Lower lobe of right lung (tissue), 2 donors: ENCODE data around the gene BCL11A. TPM values are rescaled to one million over a fixed set of nuclear protein-coding genes. Genes with fewer than 3 reads are reported as not detected.

Source experiments
- ATAC-seq, 2 donors: fragments of 200-7000 bp; cut with Tn5 transposase; one replicate each; pipeline ENCODE4 v1.9.1; 2020 to 2022; ENCODE audit warnings: mild to moderate bottlenecking in 2 of 2, moderate library complexity in 2 of 2
- DNase-seq: peaks from one replicate; pipeline ENCODE4 v3.0.0-alpha.2; 2020
- H3K27ac ChIP-seq: fragments of 200-600 bp; one replicate; pipeline ENCODE4 v1.8.0; 2022
- H3K27me3 ChIP-seq: fragments of 200-600 bp; one replicate; pipeline ENCODE4 v1.8.0; 2022; ENCODE audit warnings: low read depth
- H3K36me3 ChIP-seq: fragments of 200-600 bp; one replicate; pipeline ENCODE4 v1.8.0; 2022; ENCODE audit warnings: mild to moderate bottlenecking
- H3K4me1 ChIP-seq: fragments of 200-600 bp; one replicate; pipeline ENCODE4 v1.8.0; 2022
- H3K4me3 ChIP-seq: fragments of 200-600 bp; one replicate; pipeline ENCODE4 v1.8.0; 2022; ENCODE audit warnings: mild to moderate bottlenecking
- H3K9me3 ChIP-seq: fragments of 200-600 bp; one replicate; pipeline ENCODE4 v1.8.0; 2022
- CTCF ChIP-seq: fragments of 200-600 bp; IDR thresholded peaks from one replicate; pipeline ENCODE4 v1.8.0; 2022; ENCODE audit warnings: antibody characterized with exemption, mild to moderate bottlenecking
- intact Hi-C: fragments of 100-400 bp; cut with DNase I; formaldehyde crosslinking; loops from one replicate; pipeline ENCODE4 v1.11.0; 2022
- total RNA-seq: library from RNA; stranded (reverse); fragmentation: NEBNext Ultra II Directional; extraction: Animal tissue kit (Norgen Biotek cat#: 25700); gene quantifications from one replicate; pipeline ENCODE4 v1.2.1, GENCODE V29; 2021
- donor health status: DM: no; HTN: yes; CAD: no; lungs with severe emphysema.

The BCL11A gene
- total RNA-seq, 1 donor from 2014 or later = 9.7 TPM

DNA sequence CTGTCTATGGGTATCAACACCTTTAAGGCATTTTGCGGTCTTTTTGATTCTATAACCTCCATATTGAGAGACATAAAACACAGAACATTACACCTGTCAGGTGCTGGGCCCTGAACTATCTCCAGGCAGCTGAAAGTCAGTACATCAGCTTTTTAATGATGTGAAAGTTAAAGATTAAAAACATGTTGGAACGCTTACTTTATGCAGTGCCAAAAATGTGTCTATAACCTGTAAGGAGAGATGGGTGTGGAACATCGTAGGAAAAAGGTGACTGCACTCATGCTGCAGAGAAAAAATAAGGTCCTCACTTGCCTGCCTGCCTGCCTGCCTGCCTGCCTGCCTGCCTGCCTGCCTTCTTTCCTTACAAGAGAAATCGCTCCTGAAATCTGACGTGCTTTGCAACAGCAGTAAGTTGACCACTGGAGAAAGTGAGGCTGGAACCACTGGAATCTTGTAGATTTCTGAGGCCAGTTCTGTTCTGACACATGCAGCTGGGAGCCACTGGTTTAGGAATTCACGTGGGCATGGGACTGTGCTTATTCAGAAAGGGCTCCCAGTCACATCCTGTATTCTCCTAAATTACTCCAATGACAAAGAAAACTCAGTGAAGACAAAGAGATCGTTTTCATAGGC is 34.1 kb downstream of the BCL11A start:
- Histone ChIP-seq H3K36me3 (no peaks in the 10 kb centered on the region), H3K4me1 (no peaks in the 10 kb centered on the region), H3K27ac (no peak overlapping the region), H3K9me3 (no peaks in the 10 kb centered on the region), H3K4me3 (no peak overlapping the region), H3K27me3 (no peaks in the 10 kb centered on the region)
- no peak for ATAC-seq
- DNase-seq = no peak
- no peak for TF ChIP-seq CTCF
- intact Hi-C loops = no loop called here

DNA sequence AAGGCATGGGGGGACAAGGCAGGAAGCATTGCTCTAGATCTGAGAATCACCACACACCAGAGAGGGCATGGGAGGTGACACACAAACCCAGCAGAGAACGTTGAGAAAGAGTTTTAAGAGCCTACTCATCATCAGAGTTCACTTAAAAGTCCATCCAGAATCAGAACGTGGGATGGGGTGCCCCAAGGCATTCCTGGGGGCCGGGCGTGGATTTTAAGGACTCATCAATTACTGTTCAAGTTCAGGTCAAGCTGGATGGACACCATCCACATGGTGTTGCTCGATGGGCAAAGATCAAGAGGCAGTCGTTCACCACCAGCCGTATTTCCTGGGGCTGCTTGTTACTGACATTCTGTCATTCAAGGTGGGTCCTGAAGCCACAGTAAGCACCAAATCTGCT is 34.9 kb downstream of the BCL11A start:
- intact Hi-C loops = no loop called here
- no peaks in the 10 kb centered on the region for H3K27me3 ChIP-seq
- H3K4me1 ChIP-seq = no peaks in the 10 kb centered on the region

GRCh38 chr2:60517446-60517845 is 36.0 kb downstream of the BCL11A start:
- H3K4me1 ChIP-seq = no peaks in the 10 kb centered on the region
- no peak overlapping the region for H3K27ac ChIP-seq
- no peaks in the 10 kb centered on the region for H3K36me3 ChIP-seq
- H3K27me3 ChIP-seq = no peaks in the 10 kb centered on the region
- ATAC-seq = no peak
- no peak for TF ChIP-seq CTCF
- DNase-seq = no peak
- no peak overlapping the region for H3K4me3 ChIP-seq
- intact Hi-C loops = no loop called here
- no peaks in the 10 kb centered on the region for H3K9me3 ChIP-seq

More for the DNA sequence above, 34.9 kb downstream of the BCL11A start:
- H3K36me3 ChIP-seq = no peaks in the 10 kb centered on the region
- no peak overlapping the region for H3K4me3 ChIP-seq
- ATAC-seq = no peak
- H3K27ac ChIP-seq = no peak overlapping the region
- no peaks in the 10 kb centered on the region for H3K9me3 ChIP-seq
- no peak for DNase-seq
- TF ChIP-seq CTCF = no peak

DNA sequence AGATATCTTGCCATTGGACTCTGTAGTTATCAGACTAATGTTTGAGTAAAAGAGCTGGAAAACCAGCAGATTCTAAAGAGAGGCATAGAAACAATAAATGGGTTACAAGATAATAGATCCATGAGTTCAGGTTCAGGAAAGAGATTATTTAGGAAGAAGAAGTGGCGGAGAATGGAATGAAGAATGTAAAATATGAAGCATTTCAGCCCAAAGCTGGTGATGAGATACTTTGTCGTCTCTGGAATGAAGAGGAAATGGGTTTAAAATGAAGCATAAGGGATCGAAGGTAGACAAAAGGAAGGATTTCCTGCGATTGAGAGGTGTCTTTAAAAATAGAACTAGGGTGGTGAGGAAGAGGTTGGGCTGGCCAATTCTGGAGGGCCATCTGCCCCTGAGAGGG is 36.6 kb downstream of the BCL11A start:
- Histone ChIP-seq H3K36me3 (no peaks in the 10 kb centered on the region), H3K9me3 (no peaks in the 10 kb centered on the region), H3K27ac (no peak overlapping the region), H3K4me3 (no peak overlapping the region), H3K27me3 (no peaks in the 10 kb centered on the region), H3K4me1 (no peaks in the 10 kb centered on the region)
- TF ChIP-seq CTCF = no peak
- DNase-seq (no peak), ATAC-seq (no peak)
- intact Hi-C loops = no loop called here

- Histone ChIP-seq H3K36me3 (no peaks in the 10 kb centered on the region), H3K27ac (no peak overlapping the region), H3K4me3 (no peak overlapping the region), H3K4me1 (no peaks in the 10 kb centered on the region), H3K9me3 (no peaks in the 10 kb centered on the region), H3K27me3 (no peaks in the 10 kb centered on the region)
- ATAC-seq (peak in 1 of 2 donors; percentile 26), DNase-seq (no peak)
- no peak for TF ChIP-seq CTCF
- intact Hi-C loops = no loop called here
These were observed 37.1 kb downstream of the BCL11A start for GRCh38 chr2:60516383-60516811.
